ENCODE results near the gene CCDC89. TPM values are rescaled to one million over a fixed set of nuclear protein-coding genes. Genes with fewer than 3 reads are reported as not detected.

Gene CCDC89
- total RNA-seq, 1 donor from 2014 or later: not detected

DNA sequence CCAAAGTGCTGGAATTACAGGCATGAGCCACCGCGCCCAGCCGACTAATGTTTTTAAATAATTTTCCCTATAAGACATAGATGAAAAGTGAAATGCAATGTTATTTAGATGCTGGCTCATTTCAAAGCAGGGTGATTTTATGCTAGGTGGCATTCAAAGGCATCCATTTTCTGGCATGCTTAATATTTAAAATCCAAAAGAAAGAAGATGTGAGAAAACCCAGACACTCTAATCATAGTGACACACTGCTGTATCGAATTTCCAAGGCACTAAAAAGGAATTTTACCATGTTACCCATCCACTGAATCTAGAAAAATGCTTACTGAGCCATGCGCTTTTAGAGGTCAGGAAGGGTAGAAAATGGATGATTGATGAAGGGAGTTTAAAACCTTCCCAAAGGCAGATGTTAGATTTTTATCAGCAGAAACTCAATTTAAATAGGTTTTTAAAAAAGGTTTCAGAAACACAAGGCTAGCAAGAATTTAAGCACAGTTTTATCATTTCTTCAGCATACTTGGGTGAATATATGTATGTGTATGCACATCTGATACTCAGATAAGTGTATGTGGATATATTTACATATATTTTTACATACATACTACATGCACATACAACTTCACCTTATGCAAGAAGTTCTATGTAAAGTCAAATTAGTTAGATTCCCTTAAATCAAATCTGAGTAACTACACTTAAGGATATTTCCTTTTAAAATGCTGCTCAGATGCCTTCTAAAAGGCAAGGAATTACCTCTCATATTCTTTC lies 24.1 kb upstream of the CCDC89 start:
- H3K9me3 Mint-ChIP-seq: no peaks in the 10 kb centered on the region
- no peak for DNase-seq (ENCODE audit: low spot score)
- peaks cover 5% of the 10 kb centered on the region for H3K4me1 Mint-ChIP-seq (ENCODE audit: low read depth)
- H3K36me3 Mint-ChIP-seq (ENCODE audit: low read depth): peaks cover 15% of the 10 kb centered on the region
- no peak overlapping the region for H3K4me3 Mint-ChIP-seq (ENCODE audit: low read depth)
- no peak overlapping the region for H3K27ac Mint-ChIP-seq
- H3K27me3 Mint-ChIP-seq (ENCODE audit: low read depth): no peaks in the 10 kb centered on the region
- intact Hi-C loops (cut with micrococcal nuclease): no loop called here

DNA sequence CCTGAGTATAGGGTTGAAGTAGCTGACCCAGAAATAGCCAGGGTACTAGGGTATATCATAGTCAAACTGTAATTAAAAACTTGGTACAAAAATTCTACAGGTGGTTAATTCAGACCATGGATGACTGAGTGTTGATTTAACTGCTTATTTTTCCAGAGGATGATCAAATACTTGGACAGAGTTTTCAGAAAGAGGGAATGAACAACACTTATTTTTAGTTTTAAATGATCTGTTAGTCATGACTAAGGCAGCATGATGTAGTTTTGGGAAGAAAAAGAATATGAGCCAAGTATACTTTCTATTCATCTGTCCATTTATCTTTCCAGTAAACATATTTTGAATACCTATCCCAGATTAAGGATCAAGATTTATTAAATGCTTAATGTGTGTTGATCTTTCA lies 19.8 kb upstream of the CCDC89 start:
- no peak overlapping the region for H3K27ac Mint-ChIP-seq
- no peak overlapping the region for H3K4me3 Mint-ChIP-seq (ENCODE audit: low read depth)
- peaks cover 5% of the 10 kb centered on the region for H3K4me1 Mint-ChIP-seq (ENCODE audit: low read depth)
- H3K9me3 Mint-ChIP-seq: peaks cover 11% of the 10 kb centered on the region
- peaks cover 34% of the 10 kb centered on the region for H3K36me3 Mint-ChIP-seq (ENCODE audit: low read depth)
- intact Hi-C loops (cut with micrococcal nuclease): no loop called here
- DNase-seq (ENCODE audit: low spot score): no peak
- peaks cover 2% of the 10 kb centered on the region for H3K27me3 Mint-ChIP-seq (ENCODE audit: low read depth)

DNA sequence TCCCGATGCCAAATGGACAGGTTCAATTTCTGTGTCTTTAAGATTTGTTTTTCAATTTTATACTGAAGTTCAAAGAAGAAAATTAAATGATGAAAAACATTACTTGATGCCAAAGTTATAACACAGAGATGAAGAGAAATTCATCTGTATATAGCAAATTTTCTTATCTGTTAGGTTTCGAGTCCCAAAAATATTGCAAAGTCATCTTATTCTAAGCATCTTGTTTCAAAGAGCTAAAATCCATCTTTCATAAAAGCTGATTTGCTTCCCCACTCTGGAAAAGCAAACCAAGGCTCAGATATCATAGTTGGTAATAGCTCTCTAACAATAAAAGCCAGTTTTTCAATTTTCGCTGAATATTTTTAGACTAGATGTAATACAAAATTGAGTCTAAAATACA lies 19.0 kb upstream of the CCDC89 start:
- intact Hi-C loops (cut with micrococcal nuclease): no loop called here
- Mint-ChIP-seq H3K36me3 (ENCODE audit: low read depth) (peaks cover 35% of the 10 kb centered on the region), H3K9me3 (peaks cover 11% of the 10 kb centered on the region), H3K4me3 (ENCODE audit: low read depth) (no peak overlapping the region), H3K27me3 (ENCODE audit: low read depth) (peaks cover 2% of the 10 kb centered on the region), H3K4me1 (ENCODE audit: low read depth) (peaks cover 11% of the 10 kb centered on the region), H3K27ac (no peak overlapping the region)
- DNase-seq (ENCODE audit: low spot score): no peak

DNA sequence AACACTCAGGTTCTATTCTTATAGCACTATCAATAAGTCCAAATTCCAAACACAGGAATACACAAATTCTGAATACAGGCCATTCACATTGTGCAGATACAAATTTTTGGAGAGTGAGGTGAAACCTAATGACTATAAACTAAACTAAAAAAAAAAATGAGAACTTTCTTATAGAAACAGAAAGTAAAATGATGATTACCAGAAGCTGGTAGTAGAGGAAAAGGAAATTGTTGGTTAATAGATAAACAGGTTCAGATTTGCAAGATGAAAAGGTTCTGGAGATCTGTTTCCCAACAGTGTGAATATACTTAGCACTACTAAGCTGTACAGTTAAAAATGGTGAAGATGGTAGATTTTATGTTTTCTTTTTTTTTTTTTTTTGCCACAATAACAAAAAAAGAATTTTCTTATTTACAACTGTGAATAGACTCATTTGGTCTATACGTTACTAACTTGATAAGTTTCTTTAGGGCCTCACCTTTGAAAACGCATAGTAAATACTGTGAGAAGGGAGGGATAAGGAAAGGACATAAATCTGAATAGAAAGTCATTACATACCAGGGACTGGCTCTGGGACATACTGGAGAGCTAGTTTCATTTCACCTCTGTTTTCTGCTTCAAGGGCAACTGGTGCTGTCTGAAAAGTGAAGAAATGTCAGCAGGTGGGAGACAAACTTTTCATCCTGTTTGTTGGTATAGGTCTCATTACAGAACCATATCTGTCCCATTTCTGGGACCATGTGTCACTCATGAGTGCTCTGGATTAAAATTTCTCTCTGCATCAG lies 14.2 kb upstream of the CCDC89 start:
- Mint-ChIP-seq H3K4me3 (ENCODE audit: low read depth) (no peak overlapping the region), H3K9me3 (peaks cover 11% of the 10 kb centered on the region), H3K27me3 (ENCODE audit: low read depth) (peaks cover 2% of the 10 kb centered on the region), H3K4me1 (ENCODE audit: low read depth) (peaks cover 43% of the 10 kb centered on the region), H3K27ac (peak overlapping the region; percentile 83), H3K36me3 (ENCODE audit: low read depth) (peaks cover 46% of the 10 kb centered on the region)
- intact Hi-C loops (cut with micrococcal nuclease): loop anchor here (2.0 kb wide), 1 partner anchor 51 kb away; no protein-coding TSS in a partner anchor
- DNase-seq (ENCODE audit: low spot score): no peak

DNA sequence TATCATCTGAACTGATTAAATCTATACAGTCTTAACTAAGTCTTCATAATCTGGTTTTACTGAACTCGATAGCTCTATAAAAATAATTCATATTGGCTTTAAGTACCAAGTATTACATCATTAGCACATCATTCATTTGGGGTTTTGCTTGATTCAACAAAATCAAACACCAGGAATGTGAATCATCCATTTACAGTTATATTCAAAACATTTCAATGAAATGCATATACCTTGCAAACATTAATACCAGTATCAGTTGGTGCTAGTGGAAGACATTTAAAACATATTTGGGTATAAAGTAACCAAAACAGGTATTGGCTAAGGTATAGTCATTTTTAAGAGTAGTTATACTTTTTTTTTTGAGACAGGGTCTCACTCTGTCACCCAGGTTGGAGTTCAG lies 12.2 kb upstream of the CCDC89 start:
- Mint-ChIP-seq H3K27ac (no peak overlapping the region), H3K4me1 (ENCODE audit: low read depth) (peaks cover 50% of the 10 kb centered on the region), H3K27me3 (ENCODE audit: low read depth) (no peaks in the 10 kb centered on the region), H3K9me3 (peaks cover 5% of the 10 kb centered on the region), H3K4me3 (ENCODE audit: low read depth) (no peak overlapping the region), H3K36me3 (ENCODE audit: low read depth) (peaks cover 36% of the 10 kb centered on the region)
- DNase-seq (ENCODE audit: low spot score): no peak
- intact Hi-C loops (cut with micrococcal nuclease): no loop called here

DNA sequence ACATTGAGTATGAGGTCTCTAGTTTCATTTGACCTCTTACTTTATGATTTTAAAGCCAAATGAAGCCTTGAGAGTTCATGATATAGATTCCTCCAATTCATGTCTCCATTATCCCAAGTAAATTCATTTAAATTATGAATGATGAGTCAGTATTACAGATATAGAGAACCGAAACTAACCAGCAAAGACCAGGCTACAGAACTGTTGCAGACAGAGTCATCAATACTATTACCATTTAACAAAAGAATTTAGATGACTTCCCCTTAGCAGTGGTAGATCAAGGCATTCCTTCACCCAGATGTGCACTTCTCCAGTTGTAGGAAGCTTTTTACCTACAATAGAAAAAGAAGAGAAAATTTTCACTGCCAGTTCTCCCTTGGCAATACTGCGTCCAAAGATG lies 11.8 kb upstream of the CCDC89 start:
- Mint-ChIP-seq H3K4me1 (ENCODE audit: low read depth) (peaks cover 50% of the 10 kb centered on the region), H3K27me3 (ENCODE audit: low read depth) (no peaks in the 10 kb centered on the region), H3K36me3 (ENCODE audit: low read depth) (peaks cover 35% of the 10 kb centered on the region), H3K27ac (no peak overlapping the region), H3K9me3 (peaks cover under 1% of the 10 kb centered on the region), H3K4me3 (ENCODE audit: low read depth) (no peak overlapping the region)
- intact Hi-C loops (cut with micrococcal nuclease): no loop called here
- no peak for DNase-seq (ENCODE audit: low spot score)

DNA sequence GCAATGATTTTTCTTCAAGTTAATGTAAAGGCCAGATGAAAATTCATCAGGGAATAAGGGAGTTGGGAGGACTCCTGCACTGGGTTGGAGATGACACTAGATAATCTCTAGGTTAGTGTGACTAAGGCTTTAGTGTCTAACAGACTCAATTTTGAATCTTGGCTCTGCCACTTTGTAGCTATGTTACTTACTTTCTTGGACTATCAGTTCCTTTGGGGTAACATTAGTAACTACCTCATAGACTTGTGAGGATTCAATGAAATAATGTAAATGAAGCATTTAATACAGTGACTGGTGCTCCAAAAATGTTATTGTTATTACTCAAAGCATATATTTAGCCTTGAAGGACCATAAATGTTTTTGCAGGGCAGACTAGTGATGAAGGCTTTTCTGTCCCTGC lies 9.6 kb upstream of the CCDC89 start:
- peaks cover 2% of the 10 kb centered on the region for H3K27me3 Mint-ChIP-seq (ENCODE audit: low read depth)
- intact Hi-C loops (cut with micrococcal nuclease): no loop called here
- no peak overlapping the region for H3K4me3 Mint-ChIP-seq (ENCODE audit: low read depth)
- no peak overlapping the region for H3K27ac Mint-ChIP-seq
- no peaks in the 10 kb centered on the region for H3K9me3 Mint-ChIP-seq
- H3K4me1 Mint-ChIP-seq (ENCODE audit: low read depth): peaks cover 50% of the 10 kb centered on the region
- peaks cover 40% of the 10 kb centered on the region for H3K36me3 Mint-ChIP-seq (ENCODE audit: low read depth)
- DNase-seq (ENCODE audit: low spot score): no peak

DNA sequence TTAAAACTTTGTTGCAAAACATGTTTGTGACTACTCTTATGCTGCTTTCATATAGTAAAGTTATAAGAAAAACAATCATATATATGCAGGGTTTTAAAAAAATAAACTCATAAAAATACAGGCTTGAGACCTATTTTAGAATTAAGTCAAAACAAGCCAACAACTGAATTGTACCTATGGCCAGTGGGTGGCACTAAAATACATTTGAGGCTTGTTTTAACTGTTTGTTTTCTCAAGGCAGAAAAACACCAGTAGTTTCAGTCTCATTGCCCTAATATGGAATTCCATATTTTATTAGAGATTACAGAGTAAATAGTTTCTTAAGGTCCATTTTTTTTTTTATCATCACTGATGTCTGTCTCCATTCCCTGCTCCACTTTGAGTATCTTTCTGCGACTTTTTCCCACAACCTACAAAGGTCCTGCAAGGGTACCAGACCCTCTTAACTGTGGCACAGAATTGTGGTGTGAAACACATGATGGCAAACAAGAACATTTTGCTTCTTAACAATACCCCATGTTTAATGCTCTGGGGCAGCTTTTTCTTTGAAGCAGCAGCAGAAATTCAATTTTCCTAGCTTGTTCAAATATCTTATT lies 8.5 kb upstream of the CCDC89 start:
- Mint-ChIP-seq H3K9me3 (no peaks in the 10 kb centered on the region), H3K4me1 (ENCODE audit: low read depth) (peaks cover 43% of the 10 kb centered on the region), H3K27me3 (ENCODE audit: low read depth) (peaks cover 7% of the 10 kb centered on the region), H3K4me3 (ENCODE audit: low read depth) (no peak overlapping the region), H3K27ac (no peak overlapping the region), H3K36me3 (ENCODE audit: low read depth) (peaks cover 39% of the 10 kb centered on the region)
- intact Hi-C loops (cut with micrococcal nuclease): loop anchor here (1.0 kb wide), 2 partner anchors 133 to 160 kb away; no protein-coding TSS in a partner anchor
- no peak for DNase-seq (ENCODE audit: low spot score)

DNA sequence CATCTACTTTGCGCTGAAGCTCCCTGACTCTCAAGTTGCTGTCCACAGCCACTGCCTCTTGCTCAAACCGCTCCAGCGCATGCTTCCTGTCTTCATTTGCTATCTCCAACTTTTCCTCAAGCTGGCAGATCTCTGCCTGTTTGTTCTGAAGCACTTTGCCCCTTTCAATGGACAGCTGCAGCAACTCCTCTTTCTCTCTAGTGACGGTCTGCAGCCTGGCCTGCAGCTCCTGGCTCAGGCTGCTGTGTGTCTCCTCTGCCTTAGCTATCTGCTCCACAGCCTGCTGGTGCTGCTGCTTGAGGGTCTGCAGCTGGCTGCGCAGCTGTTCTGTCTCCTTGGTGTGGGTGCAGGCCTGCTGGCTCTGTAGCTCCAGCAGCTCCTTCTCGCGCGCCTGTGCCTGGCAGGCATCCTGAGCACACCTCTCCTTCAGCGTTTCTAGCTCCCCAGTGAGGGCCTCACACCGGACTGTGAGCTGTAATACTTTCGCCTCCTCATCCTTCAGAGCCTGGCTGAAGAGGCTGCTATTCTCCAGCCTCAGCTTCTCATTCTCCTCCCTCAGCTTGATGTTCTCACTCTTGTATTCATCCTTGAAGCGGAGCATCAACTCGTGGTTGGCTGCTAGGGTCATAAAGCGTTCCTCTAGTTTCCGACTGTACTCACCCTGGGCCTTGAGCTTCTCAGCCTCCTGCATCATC lies 723 bp downstream of the CCDC89 start:
- H3K36me3 Mint-ChIP-seq (ENCODE audit: low read depth): peaks cover 7% of the 10 kb centered on the region
- H3K27me3 Mint-ChIP-seq (ENCODE audit: low read depth): peaks cover 6% of the 10 kb centered on the region
- H3K4me1 Mint-ChIP-seq (ENCODE audit: low read depth): peaks cover 18% of the 10 kb centered on the region
- intact Hi-C loops (cut with micrococcal nuclease): no loop called here
- no peak overlapping the region for H3K27ac Mint-ChIP-seq
- no peak overlapping the region for H3K4me3 Mint-ChIP-seq (ENCODE audit: low read depth)
- H3K9me3 Mint-ChIP-seq: no peaks in the 10 kb centered on the region
- no peak for DNase-seq (ENCODE audit: low spot score)

DNA sequence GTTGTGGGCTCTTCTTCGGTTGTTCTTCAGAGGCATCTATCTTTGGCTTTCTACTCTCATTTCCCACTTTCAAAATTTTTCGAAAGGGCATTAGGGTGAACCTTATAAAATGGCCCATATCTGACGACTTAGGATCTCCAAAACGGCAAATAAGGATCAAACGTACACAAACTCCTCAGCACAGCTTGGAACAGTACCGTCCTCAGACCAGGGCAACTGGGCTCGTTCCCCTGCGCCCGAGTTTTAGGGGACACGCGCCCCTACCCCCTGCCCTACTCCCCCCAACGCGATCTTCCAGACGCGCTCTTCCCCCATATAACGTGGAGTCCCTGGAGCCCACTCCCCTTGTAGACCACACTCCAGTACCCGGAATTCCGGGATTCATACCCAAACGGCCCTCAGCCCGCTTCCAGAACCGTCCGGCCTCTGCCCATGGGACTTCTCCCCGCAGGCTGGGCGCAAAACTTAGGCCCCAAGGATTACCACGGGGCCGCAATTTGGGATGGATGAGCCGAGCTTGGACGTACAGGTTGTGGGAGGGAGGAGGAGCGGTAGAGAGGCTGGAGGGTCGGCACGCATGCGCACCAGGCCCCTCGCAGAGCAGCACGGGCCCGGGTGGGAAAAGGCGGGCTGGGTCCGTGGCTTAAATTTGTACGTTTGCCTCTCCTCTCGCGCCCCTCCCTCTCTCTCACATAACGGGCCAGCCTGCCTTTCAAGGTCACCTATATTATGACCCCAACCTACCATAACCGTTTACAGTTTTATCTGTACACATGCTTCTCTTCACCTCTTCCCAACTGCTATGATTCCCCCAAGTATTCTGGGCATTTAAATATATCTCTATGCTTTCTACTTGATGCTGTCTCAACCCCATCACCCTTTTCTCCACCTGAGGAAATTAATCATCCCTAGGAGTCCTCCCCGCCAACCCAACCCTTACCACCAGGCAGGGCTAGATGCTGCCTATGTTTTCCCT lies 3.4 kb downstream of the CCDC89 start:
- Mint-ChIP-seq H3K4me1 (ENCODE audit: low read depth) (peaks cover 17% of the 10 kb centered on the region), H3K9me3 (no peaks in the 10 kb centered on the region), H3K4me3 (ENCODE audit: low read depth) (peak overlapping the region; percentile 81), H3K36me3 (ENCODE audit: low read depth) (peaks cover 4% of the 10 kb centered on the region), H3K27me3 (ENCODE audit: low read depth) (peaks cover 13% of the 10 kb centered on the region), H3K27ac (peak overlapping the region; percentile 79)
- DNase-seq (ENCODE audit: low spot score): peak; percentile 40
- intact Hi-C loops (cut with micrococcal nuclease): loop anchor here (5.0 kb wide), 1 partner anchor 55 kb away; the partner anchor contains the start of genes DLG2 and TMEM126B

DNA sequence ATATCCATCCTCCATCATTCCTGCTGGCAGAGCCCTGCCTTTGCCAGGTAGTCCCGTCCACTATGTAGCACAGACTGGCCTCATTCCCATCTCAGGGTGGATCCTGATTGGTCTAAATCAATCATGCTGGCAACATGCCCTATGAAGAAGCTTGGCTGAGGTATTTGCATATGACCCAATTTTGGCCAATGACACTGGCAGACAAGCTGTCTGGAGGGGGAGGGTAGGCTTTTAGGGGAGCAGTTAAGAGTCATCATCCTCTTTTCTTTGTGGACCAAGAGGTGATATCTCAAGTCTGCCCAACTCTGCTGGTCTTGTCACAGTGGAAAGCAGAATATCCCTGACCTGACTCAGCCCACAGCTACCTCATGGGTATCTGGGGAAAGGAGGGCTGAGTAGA lies 5.1 kb downstream of the CCDC89 start:
- H3K9me3 Mint-ChIP-seq: no peaks in the 10 kb centered on the region
- DNase-seq (ENCODE audit: low spot score): no peak
- no peak overlapping the region for H3K4me3 Mint-ChIP-seq (ENCODE audit: low read depth)
- H3K4me1 Mint-ChIP-seq (ENCODE audit: low read depth): peaks cover 17% of the 10 kb centered on the region
- H3K27ac Mint-ChIP-seq: no peak overlapping the region
- peaks cover 4% of the 10 kb centered on the region for H3K36me3 Mint-ChIP-seq (ENCODE audit: low read depth)
- intact Hi-C loops (cut with micrococcal nuclease): loop anchor here (5.0 kb wide), 1 partner anchor 54 kb away; the partner anchor contains the start of genes DLG2 and TMEM126B
- H3K27me3 Mint-ChIP-seq (ENCODE audit: low read depth): peaks cover 13% of the 10 kb centered on the region

Data from activated T-helper 2 cell treated with anti-CD3 and anti-CD28 coated beads, Interferon-gamma antibody, Interleukin-2, Interleukin-4, amounts not matched to agents 10 μg/mL and 5 μg/mL and 100 μg/mL, durations not matched to agents 14 hours and 24 hours and 36 hours (primary cell).